ENCODE data around the gene ZP4.
"Not testable (repeated sequence)": the region's sequence is repeated elsewhere in the genome, so short reads cannot be mapped to it uniquely, and the experiment has no call there.

ZP4 gene

GRCh38 chr1:237858992-237859391, 31.7 kb downstream of the ZP4 start:
- H3K4me3 ChIP-seq (ENCODE audit: low read depth, low read length): no peak overlapping the region
- in situ Hi-C loops (cut with HindIII; ENCODE audit: low sequenced_read_pairs): no loop called here
- TF ChIP-seq CTCF (IDR thresholded peaks at IDR 0.05; ENCODE audit: low read depth, low read length, missing control alignments): no peak
- DNase-seq (ENCODE audit: low read depth): no peak

- in situ Hi-C loops (cut with HindIII; ENCODE audit: low sequenced_read_pairs): no loop called here
- TF ChIP-seq CTCF (IDR thresholded peaks at IDR 0.05; ENCODE audit: low read depth, low read length, missing control alignments): no peak
- no peak overlapping the region for H3K4me3 ChIP-seq (ENCODE audit: low read depth, low read length)
- no peak for DNase-seq (ENCODE audit: low read depth)
Observed at GRCh38 chr1:237857455-237857854, 33.3 kb downstream of the ZP4 start.

- TF ChIP-seq CTCF (IDR thresholded peaks at IDR 0.05; ENCODE audit: low read depth, low read length, missing control alignments): no peak
- in situ Hi-C loops (cut with HindIII; ENCODE audit: low sequenced_read_pairs): no loop called here
- no peak overlapping the region for H3K4me3 ChIP-seq (ENCODE audit: low read depth, low read length)
- no peak for DNase-seq (ENCODE audit: low read depth)
Observed at GRCh38 chr1:237852342-237852741, 38.4 kb downstream of the ZP4 start.

GRCh38 chr1:237851210-237851845, 39.4 kb downstream of the ZP4 start:
- peak; percentile 78 for TF ChIP-seq CTCF (IDR thresholded peaks at IDR 0.05; ENCODE audit: low read depth, low read length, missing control alignments)
- in situ Hi-C loops (cut with HindIII; ENCODE audit: low sequenced_read_pairs): no loop called here
- peak; percentile 53 for DNase-seq (ENCODE audit: low read depth)
- H3K4me3 ChIP-seq (ENCODE audit: low read depth, low read length): no peak overlapping the region

- DNase-seq (ENCODE audit: low read depth); H3K4me3 ChIP-seq (ENCODE audit: low read depth, low read length); in situ Hi-C loops (cut with HindIII; ENCODE audit: low sequenced_read_pairs): not testable (repeated sequence)
Observed at GRCh38 chr1:237843516-237843915, 47.2 kb downstream of the ZP4 start.

- DNase-seq (ENCODE audit: low read depth): no peak
- no peak overlapping the region for H3K4me3 ChIP-seq (ENCODE audit: low read depth, low read length)
- no peak for TF ChIP-seq CTCF (IDR thresholded peaks at IDR 0.05; ENCODE audit: low read depth, low read length, missing control alignments)
- in situ Hi-C loops (cut with HindIII; ENCODE audit: low sequenced_read_pairs): no loop called here
Observed at GRCh38 chr1:237841485-237841884, 49.2 kb downstream of the ZP4 start.

GRCh38 chr1:237838904-237839534, 51.7 kb downstream of the ZP4 start:
- no peak for TF ChIP-seq CTCF (IDR thresholded peaks at IDR 0.05; ENCODE audit: low read depth, low read length, missing control alignments)
- no peak overlapping the region for H3K4me3 ChIP-seq (ENCODE audit: low read depth, low read length)
- in situ Hi-C loops (cut with HindIII; ENCODE audit: low sequenced_read_pairs): no loop called here
- no peak for DNase-seq (ENCODE audit: low read depth)
